Esophagus muscularis mucosa (tissue), 4 donors: ENCODE data around the gene MLXIPL. TPM values are rescaled to one million over a fixed set of nuclear protein-coding genes. Genes with fewer than 3 reads are reported as not detected.
"Not testable (repeated sequence)": the region's sequence is repeated elsewhere in the genome, so short reads cannot be mapped to it uniquely, and the experiment has no call there.

ENCODE experiments used
- DNase-seq: peaks from one replicate; pipeline ENCODE4 v3.0.0-alpha.2; 2017; ENCODE audit errors: extremely low spot score
- H3K27ac ChIP-seq, 4 donors: fragments of 200-600 bp; sonication (generic); replicated peaks in 1 of 4; 1 replicate in 3 of 4; 2 replicates in 1 of 4; pipeline ENCODE4 v1.5.1; 2016 to 2019; ENCODE audit warnings: mild to moderate bottlenecking in 1 of 4
- H3K27me3 ChIP-seq, 4 donors: fragments of 200-600 bp; sonication (generic); one replicate each; pipeline versions ENCODE4 v1.5.1 to v1.6.0; 2016 to 2019
- H3K36me3 ChIP-seq, 4 donors: fragments of 200-600 bp; sonication (generic); one replicate each; pipeline ENCODE4 v1.5.1; 2016 to 2019
- H3K4me1 ChIP-seq, 4 donors: fragments of 200-600 bp; sonication (generic); one replicate each; pipeline ENCODE4 v1.5.1; 2016 to 2019
- H3K4me3 ChIP-seq, 4 donors: fragments of 200-600 bp; sonication (generic); 1 replicate in 2 of 4; 2 replicates in 2 of 4; pipeline ENCODE4 v1.5.1; 2016 to 2019; ENCODE audit warnings: mild to moderate bottlenecking in 4 of 4, moderate library complexity in 1 of 4
- H3K9me3 ChIP-seq, 4 donors: fragments of 200-600 bp; sonication (generic); 1 replicate in 3 of 4; 2 replicates in 1 of 4; pipeline ENCODE4 v1.5.1; 2016 to 2019
- CTCF ChIP-seq, 3 experiments: fragments of 200-600 bp in 2 of 3; fragments of 450-650 bp in 1 of 3; sonication (generic) in 2 of 3; IDR thresholded peaks; one replicate each; pipeline ENCODE4 v1.5.1; 2017 to 2019; ENCODE audit warnings: antibody characterized with exemption in 3 of 3, mild to moderate bottlenecking in 2 of 3, moderate library complexity in 1 of 3
- EP300 ChIP-seq: sonication (generic); formaldehyde crosslinking; IDR thresholded peaks from one replicate; pipeline ENCODE4 v1.6.1; 2017; ENCODE audit warnings: antibody characterized with exemption
- POLR2A ChIP-seq: fragments of 450-650 bp; IDR thresholded peaks from one replicate; pipeline ENCODE4 v1.6.1; 2017; ENCODE audit warnings: antibody characterized with exemption, moderate library complexity, mild to moderate bottlenecking, low read depth
- POLR2AphosphoS5 ChIP-seq, 2 donors: sonication (generic); formaldehyde crosslinking; IDR thresholded peaks; one replicate each; pipeline ENCODE4 v1.6.1; 2017; ENCODE audit warnings: antibody characterized with exemption in 2 of 2
- WGBS: methylation state at CpG from one replicate; pipeline ENCODE4 v1.1.5; 2018; 5-methylcytosine and 5-hydroxymethylcytosine counted together
- intact Hi-C: fragments of 100-400 bp; cut with DNase I; formaldehyde crosslinking; loops from one replicate; pipeline ENCODE4 v1.15.1; 2023
- total RNA-seq, 4 donors: library from RNA; depleted of rRNA; stranded (reverse); fragments of >200 nt; gene quantifications; one replicate each; pipeline versions ENCODE4 v1.1.0 to v1.2.1, GENCODE V29; 2016

Gene MLXIPL
- total RNA-seq, 4 donors from 2014 or later: 6.5 to 19.5 (median 10.3) TPM

- Histone ChIP-seq H3K9me3 (peaks cover 0 to 8% (median 0%) of the 10 kb centered on the region in 4 donors), H3K36me3 (no peaks in the 10 kb centered on the region), H3K4me3 (no peak overlapping the region), H3K4me1 (peaks cover 0 to 10% (median 5%) of the 10 kb centered on the region in 4 donors), H3K27ac (no peak overlapping the region), H3K27me3 (peaks cover 0 to 11% (median 0%) of the 10 kb centered on the region in 4 donors)
- DNase-seq: no peak
- intact Hi-C loops: loop anchor here (10.0 kb wide), 1 partner anchor 62 kb away; no protein-coding TSS in a partner anchor
- TF ChIP-seq POLR2AphosphoS5 (IDR thresholded peaks at IDR 0.05) (no peak), EP300 (no peak), CTCF (IDR thresholded peaks at IDR 0.05) (no peak), POLR2A (no peak)
Measured at GRCh38 chr7:73663033-73663432, 38.7 kb upstream of the MLXIPL start.

GRCh38 chr7:73660594-73660993, 36.3 kb upstream of the MLXIPL start:
- intact Hi-C loops: loop anchor here (10.0 kb wide), 1 partner anchor 64 kb away; no protein-coding TSS in a partner anchor
- H3K4me1 ChIP-seq, H3K4me3 ChIP-seq, DNase-seq, H3K27ac ChIP-seq, H3K9me3 ChIP-seq, H3K36me3 ChIP-seq: not testable (repeated sequence)
- 67% methylated on average over 4 of the region's 4 CpGs for WGBS
- peaks cover 0 to 11% (median 0%) of the 10 kb centered on the region in 4 donors for H3K27me3 ChIP-seq

- Histone ChIP-seq H3K9me3 (peaks cover 0 to 8% (median 0%) of the 10 kb centered on the region in 4 donors), H3K36me3 (no peaks in the 10 kb centered on the region), H3K4me3 (no peak overlapping the region), H3K27ac (no peak overlapping the region), H3K27me3 (peaks cover 0 to 11% (median 0%) of the 10 kb centered on the region in 4 donors), H3K4me1 (no peaks in the 10 kb centered on the region)
- 68% methylated on average over 8 of the region's 8 CpGs for WGBS
- TF ChIP-seq EP300: no peak
- no peak for TF ChIP-seq POLR2A
- no peak for TF ChIP-seq CTCF (IDR thresholded peaks at IDR 0.05)
- TF ChIP-seq POLR2AphosphoS5 (IDR thresholded peaks at IDR 0.05): no peak
- DNase-seq: no peak
- intact Hi-C loops: loop anchor here (10.0 kb wide), 1 partner anchor 65 kb away; no protein-coding TSS in a partner anchor
Measured at GRCh38 chr7:73659983-73660382, 35.7 kb upstream of the MLXIPL start.

GRCh38 chr7:73655309-73655708, 31.0 kb upstream of the MLXIPL start:
- H3K9me3 ChIP-seq, H3K27ac ChIP-seq, H3K36me3 ChIP-seq, H3K4me3 ChIP-seq, DNase-seq, H3K4me1 ChIP-seq, intact Hi-C loops: not testable (repeated sequence)
- 85% methylated on average over 4 of the region's 4 CpGs for WGBS
- H3K27me3 ChIP-seq: peaks cover 0 to 21% (median 0%) of the 10 kb centered on the region in 4 donors

GRCh38 chr7:73652541-73652949, 28.2 kb upstream of the MLXIPL start:
- peaks cover 5 to 8% (median 7%) of the 10 kb centered on the region in 4 donors for H3K4me1 ChIP-seq
- WGBS: 78% methylated on average over 11 of the region's 11 CpGs
- H3K36me3 ChIP-seq: no peaks in the 10 kb centered on the region
- H3K9me3 ChIP-seq: no peaks in the 10 kb centered on the region
- H3K27me3 ChIP-seq: peaks cover 4 to 43% (median 7%) of the 10 kb centered on the region in 4 donors
- H3K4me3 ChIP-seq: no peak overlapping the region
- intact Hi-C loops: no loop called here
- H3K27ac ChIP-seq: no peak overlapping the region
- TF ChIP-seq POLR2AphosphoS5 (IDR thresholded peaks at IDR 0.05) (no peak), CTCF (IDR thresholded peaks at IDR 0.05) (no peak), POLR2A (no peak), EP300 (no peak)
- DNase-seq: no peak

- no peaks in the 10 kb centered on the region for H3K9me3 ChIP-seq
- no peak overlapping the region for H3K4me3 ChIP-seq
- intact Hi-C loops: no loop called here
- H3K36me3 ChIP-seq: no peaks in the 10 kb centered on the region
- peaks cover 5 to 12% (median 11%) of the 10 kb centered on the region in 4 donors for H3K4me1 ChIP-seq
- WGBS: 54% methylated on average over 3 of the region's 5 CpGs
- DNase-seq: no peak
- H3K27ac ChIP-seq: no peak overlapping the region
- H3K27me3 ChIP-seq: peaks cover 4 to 63% (median 16%) of the 10 kb centered on the region in 4 donors
- TF ChIP-seq EP300 (no peak), POLR2A (no peak), POLR2AphosphoS5 (IDR thresholded peaks at IDR 0.05) (no peak), CTCF (IDR thresholded peaks at IDR 0.05) (no peak)
Measured at GRCh38 chr7:73650524-73650923, 26.2 kb upstream of the MLXIPL start.
